ENCODE data around the gene CRB2. TPM values are rescaled to one million over a fixed set of nuclear protein-coding genes. Genes with fewer than 3 reads are reported as not detected.

CRB2 gene
- total and polyA plus RNA-seq, 2 experiments from 2014 or later: 5.5 to 7.0 TPM

DNA sequence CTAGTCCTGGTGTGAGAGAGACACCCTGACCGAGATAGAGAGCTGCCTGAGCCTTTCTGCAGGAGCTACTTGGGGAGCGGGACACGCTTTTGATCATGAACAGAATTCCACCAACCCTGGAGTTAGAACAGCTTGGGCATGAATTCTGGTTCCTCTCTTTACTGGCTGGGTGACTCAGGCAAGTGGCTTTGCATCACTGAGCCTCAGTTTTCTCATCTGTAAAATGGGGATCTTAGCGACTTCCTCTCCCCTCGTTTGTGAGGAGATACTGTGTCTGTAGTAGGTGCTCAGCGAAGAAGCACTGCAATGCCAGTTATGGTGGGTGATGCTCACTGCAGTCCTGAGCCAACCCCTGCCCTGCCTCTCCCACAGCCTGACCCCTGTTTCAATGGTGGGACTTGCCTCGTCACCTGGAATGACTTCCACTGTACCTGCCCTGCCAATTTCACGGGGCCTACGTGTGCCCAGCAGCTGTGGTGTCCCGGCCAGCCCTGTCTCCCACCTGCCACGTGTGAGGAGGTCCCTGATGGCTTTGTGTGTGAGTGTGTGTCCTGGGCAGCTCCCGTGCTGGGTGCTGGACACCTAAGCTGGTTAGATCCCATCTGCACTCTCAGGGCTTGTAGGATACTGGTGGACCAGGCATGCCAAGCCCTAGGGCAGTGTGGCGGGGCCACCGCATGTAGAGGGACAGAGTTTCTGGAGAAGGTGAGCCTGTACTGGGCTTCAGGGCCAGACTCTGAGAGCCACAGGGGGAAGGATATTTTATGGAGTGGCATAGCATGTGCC is 16.0 kb downstream of the CRB2 start:
- TF ChIP-seq CTCF (IDR thresholded peaks at IDR 0.05; ENCODE audit: poor library complexity) (no peak), EZH2 (IDR thresholded peaks at IDR 0.05; ENCODE audit: borderline replicate concordance) (no peak), EZH2phosphoT487 (IDR thresholded peaks at IDR 0.05; ENCODE audit: low read depth, severe bottlenecking, unreplicated experiment) (no peak)
- WGBS (ENCODE audit: low lambda C conversion rate, missing lambda C conversion rate): 93% methylated on average over 14 of the region's 14 CpGs
- no peaks in the 10 kb centered on the region for H3K9me2 ChIP-seq (replicated peaks; ENCODE audit: insufficient read depth)

GRCh38 chr9:123372766-123373446 is 16.9 kb downstream of the CRB2 start:
- Histone ChIP-seq H3K4me1 (ENCODE audit: insufficient read depth) (peaks cover 42% of the 10 kb centered on the region), H3K4me3 (no peak overlapping the region), H3K27ac (no peak overlapping the region), H2AFZ (no peak overlapping the region), H3K9me2 (replicated peaks; ENCODE audit: insufficient read depth) (no peaks in the 10 kb centered on the region), H3K27me3 (peaks cover 26% of the 10 kb centered on the region), H3K9me3 (ENCODE audit: low read depth) (no peaks in the 10 kb centered on the region), H4K20me1 (ENCODE audit: insufficient read depth, poor library complexity, severe bottlenecking) (no peaks in the 10 kb centered on the region), H3K79me2 (no peaks in the 10 kb centered on the region), H3K36me3 (replicated peaks; ENCODE audit: insufficient read depth, low read depth) (no peaks in the 10 kb centered on the region), H3K4me2 (peak overlapping the region; percentile 61)
- TF ChIP-seq EZH2 (IDR thresholded peaks at IDR 0.05; ENCODE audit: borderline replicate concordance) (no peak), CTCF (IDR thresholded peaks at IDR 0.05; ENCODE audit: poor library complexity) (no peak), EZH2phosphoT487 (IDR thresholded peaks at IDR 0.05; ENCODE audit: low read depth, severe bottlenecking, unreplicated experiment) (no peak)
- no peak for DNase-seq (ENCODE audit: low spot score)
- WGBS (ENCODE audit: low lambda C conversion rate, missing lambda C conversion rate): 41% methylated on average over 57 of the region's 58 CpGs

More for the DNA sequence above, 16.0 kb downstream of the CRB2 start:
- H3K4me3 ChIP-seq: no peak overlapping the region
- no peak overlapping the region for H2AFZ ChIP-seq
- H3K27me3 ChIP-seq: peaks cover 26% of the 10 kb centered on the region
- no peaks in the 10 kb centered on the region for H3K36me3 ChIP-seq (replicated peaks; ENCODE audit: insufficient read depth, low read depth)
- peaks cover 33% of the 10 kb centered on the region for H3K4me1 ChIP-seq (ENCODE audit: insufficient read depth)
- H3K79me2 ChIP-seq: no peaks in the 10 kb centered on the region
- H3K9me3 ChIP-seq (ENCODE audit: low read depth): no peaks in the 10 kb centered on the region
- no peaks in the 10 kb centered on the region for H4K20me1 ChIP-seq (ENCODE audit: insufficient read depth, poor library complexity, severe bottlenecking)
- DNase-seq (ENCODE audit: low spot score): no peak
- no peak overlapping the region for H3K27ac ChIP-seq
- no peak overlapping the region for H3K4me2 ChIP-seq

DNA sequence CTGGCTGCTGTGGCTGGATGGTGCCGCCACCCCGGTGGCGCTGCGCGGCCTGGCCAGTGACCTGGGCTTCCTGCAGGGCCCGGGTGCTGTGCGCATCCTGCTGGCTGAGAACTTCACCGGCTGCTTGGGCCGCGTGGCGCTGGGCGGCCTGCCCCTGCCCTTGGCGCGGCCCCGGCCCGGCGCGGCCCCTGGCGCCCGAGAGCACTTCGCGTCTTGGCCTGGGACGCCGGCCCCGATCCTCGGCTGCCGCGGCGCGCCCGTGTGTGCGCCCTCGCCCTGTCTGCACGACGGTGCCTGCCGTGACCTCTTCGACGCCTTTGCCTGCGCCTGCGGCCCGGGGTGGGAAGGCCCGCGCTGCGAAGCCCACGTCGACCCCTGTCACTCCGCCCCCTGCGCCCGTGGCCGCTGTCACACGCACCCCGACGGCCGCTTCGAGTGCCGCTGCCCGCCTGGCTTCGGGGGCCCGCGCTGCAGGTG is 17.5 kb downstream of the CRB2 start:
- TF ChIP-seq EZH2 (IDR thresholded peaks at IDR 0.05; ENCODE audit: borderline replicate concordance): peak; percentile 26
- TF ChIP-seq EZH2phosphoT487 (IDR thresholded peaks at IDR 0.05; ENCODE audit: low read depth, severe bottlenecking, unreplicated experiment): no peak
- no peak for TF ChIP-seq CTCF (IDR thresholded peaks at IDR 0.05; ENCODE audit: poor library complexity)
- Histone ChIP-seq H3K9me3 (ENCODE audit: low read depth) (no peaks in the 10 kb centered on the region), H3K36me3 (replicated peaks; ENCODE audit: insufficient read depth, low read depth) (no peaks in the 10 kb centered on the region), H2AFZ (no peak overlapping the region), H4K20me1 (ENCODE audit: insufficient read depth, poor library complexity, severe bottlenecking) (no peaks in the 10 kb centered on the region), H3K79me2 (no peaks in the 10 kb centered on the region), H3K27ac (no peak overlapping the region), H3K4me1 (ENCODE audit: insufficient read depth) (peaks cover 42% of the 10 kb centered on the region), H3K4me2 (peak overlapping the region; percentile 61), H3K9me2 (replicated peaks; ENCODE audit: insufficient read depth) (no peaks in the 10 kb centered on the region), H3K27me3 (peaks cover 26% of the 10 kb centered on the region), H3K4me3 (no peak overlapping the region)
- DNase-seq (ENCODE audit: low spot score): no peak
- 24% methylated on average over 31 of the region's 60 CpGs for WGBS (ENCODE audit: low lambda C conversion rate, missing lambda C conversion rate)
